GM21737 (cell line): ENCODE results near the gene POU2AF2.
A peak's percentile ranks its signal among the peaks of the same experiment; 100 is the strongest.
"Not testable (repeated sequence)": the region's sequence is repeated elsewhere in the genome, so short reads cannot be mapped to it uniquely, and the experiment has no call there.

Experiments
- ATAC-seq: cut with Tn5 transposase; IDR thresholded peaks from one replicate; pipeline ENCODE4 v1.9.1; 2021; ENCODE audit warnings: mild to moderate bottlenecking, moderate library complexity; ENCODE audit not compliant: unreplicated experiment

Gene POU2AF2

GRCh38 chr11:111253630-111254029 is 8.1 kb downstream of the POU2AF2 start:
- ATAC-seq = no peak

- no peak for ATAC-seq
These were observed 12.5 kb downstream of the POU2AF2 start for GRCh38 chr11:111258046-111258445.

GRCh38 chr11:111259896-111260295 is 14.4 kb downstream of the POU2AF2 start:
- no peak for ATAC-seq

- no peak for ATAC-seq
These were observed 15.3 kb downstream of the POU2AF2 start for GRCh38 chr11:111260811-111261210.

- no peak for ATAC-seq
These were observed 19.1 kb downstream of the POU2AF2 start for GRCh38 chr11:111264646-111265045.

DNA sequence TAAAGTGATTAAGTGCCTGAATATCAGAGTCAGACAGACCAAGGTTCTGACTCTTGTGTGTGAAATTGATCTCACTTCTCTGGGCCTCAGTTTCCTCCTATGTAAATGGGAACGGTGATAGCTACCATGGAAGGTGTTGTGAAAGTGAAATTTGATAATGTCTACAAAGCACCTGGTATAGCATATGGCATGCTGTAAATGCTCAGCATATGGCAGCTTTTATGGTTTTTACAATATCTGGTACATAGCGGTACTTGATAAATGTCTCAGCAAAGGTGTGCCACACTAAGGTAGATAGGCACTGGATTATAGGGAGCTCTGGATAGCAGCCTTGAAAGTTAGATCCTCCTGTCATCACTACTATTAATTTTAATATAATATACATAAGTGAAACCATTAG is 19.9 kb downstream of the POU2AF2 start:
- no peak for ATAC-seq

DNA sequence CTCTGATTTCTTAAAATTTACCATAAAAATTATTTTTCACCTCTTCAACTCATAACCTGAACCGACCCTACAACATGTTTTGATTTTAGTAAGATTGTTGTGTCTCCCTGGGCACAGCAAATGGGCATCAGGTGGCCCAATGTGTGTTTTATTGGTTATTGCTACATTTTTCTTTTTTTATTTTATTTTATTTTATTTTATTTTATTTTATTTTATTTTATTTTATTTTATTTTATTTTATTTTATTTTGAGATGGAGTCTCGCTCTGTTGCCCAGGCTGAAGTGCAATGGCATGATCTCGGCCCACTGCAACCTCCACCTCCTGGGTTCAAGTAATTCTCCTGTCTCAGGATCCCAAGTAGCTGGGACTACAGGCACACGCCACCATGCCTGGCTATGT is 22.8 kb downstream of the POU2AF2 start:
- not testable (repeated sequence) for ATAC-seq

DNA sequence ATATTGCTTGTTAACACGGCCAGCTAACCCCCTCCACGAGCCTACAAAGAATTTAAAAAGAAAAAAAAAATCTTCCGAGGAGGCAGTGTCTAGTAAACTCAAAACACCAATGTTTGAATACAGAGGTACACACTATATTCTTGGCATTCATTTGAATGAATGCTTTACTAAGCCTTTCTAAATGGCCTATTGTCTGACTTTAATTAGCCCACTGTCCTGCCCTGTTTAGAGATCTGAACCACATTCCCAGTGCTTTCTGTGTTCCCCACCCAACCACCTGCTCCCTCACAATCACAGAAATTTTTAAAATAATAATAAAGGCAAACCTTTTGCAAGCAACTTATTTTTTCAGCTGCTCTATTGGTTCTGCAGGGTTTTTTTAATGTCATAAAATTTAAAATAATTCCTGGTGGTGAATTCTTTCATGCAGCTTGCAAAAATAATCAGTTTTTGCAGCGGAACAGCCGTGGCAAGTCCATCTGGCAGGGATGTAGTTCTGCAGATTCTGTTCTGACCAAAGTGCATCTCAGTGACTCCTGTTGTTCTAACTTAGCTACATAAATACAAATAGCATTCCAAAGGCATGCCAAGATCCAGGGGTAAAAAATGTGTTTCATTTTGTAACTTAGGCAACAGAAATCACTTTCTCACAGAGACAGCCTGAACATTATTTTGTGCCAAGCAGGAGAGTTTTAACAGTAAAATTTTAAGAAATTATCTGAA is 23.8 kb downstream of the POU2AF2 start:
- ATAC-seq = no peak

- no peak for ATAC-seq
These were observed 26.9 kb downstream of the POU2AF2 start for GRCh38 chr11:111272420-111272819.

GRCh38 chr11:111282562-111283075 is 37.1 kb downstream of the POU2AF2 start:
- ATAC-seq = no peak

GRCh38 chr11:111283945-111284481 is 38.5 kb downstream of the POU2AF2 start:
- ATAC-seq = no peak

DNA sequence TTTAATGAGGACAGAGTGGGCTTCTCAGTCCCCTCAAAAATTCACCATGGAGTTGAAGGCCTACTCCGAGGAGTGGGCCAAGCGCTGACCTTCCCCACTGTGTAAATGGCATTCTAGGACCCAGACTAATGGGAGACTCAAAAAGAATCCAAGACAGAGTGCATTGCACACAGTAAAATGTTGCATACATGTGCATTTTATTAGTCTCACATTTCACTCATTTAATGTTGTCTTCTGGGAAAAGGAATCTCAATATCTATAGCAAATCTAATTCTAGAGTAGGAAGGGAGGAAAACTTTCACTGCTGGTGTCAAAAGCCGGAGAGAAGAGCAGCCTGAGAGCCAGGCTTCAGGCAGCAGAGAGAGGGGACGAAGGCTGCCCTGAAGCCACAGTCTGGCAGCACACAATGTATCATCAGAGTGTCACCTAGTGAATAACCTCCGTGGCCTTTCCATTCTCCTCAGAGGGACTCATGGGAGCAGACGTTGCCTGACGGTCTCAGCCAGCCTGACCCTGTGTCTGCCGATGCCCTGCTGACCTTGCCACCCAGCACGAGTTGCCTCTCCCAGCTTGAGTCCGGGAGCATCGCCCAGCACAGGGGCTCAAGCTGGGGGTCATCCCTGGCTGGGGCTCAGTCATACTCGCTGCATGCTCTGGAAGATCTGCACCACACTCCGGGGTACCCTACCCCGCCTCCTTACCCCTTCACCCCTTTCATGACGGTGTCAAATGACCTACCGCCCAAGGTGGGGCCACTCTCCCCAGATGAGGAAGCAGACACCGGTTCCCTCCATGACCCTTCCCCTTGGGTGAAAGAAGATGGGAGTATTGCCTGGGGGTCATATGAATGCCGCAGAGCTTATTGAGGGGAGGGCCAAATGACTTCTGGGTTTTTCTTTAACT is 39.9 kb downstream of the POU2AF2 start:
- no peak for ATAC-seq

- no peak for ATAC-seq
These were observed 46.2 kb downstream of the POU2AF2 start for GRCh38 chr11:111291764-111292163.

GRCh38 chr11:111292408-111292807 is 46.9 kb downstream of the POU2AF2 start:
- ATAC-seq = not testable (repeated sequence)

GRCh38 chr11:111296196-111296595 is 50.7 kb downstream of the POU2AF2 start:
- ATAC-seq = no peak

GRCh38 chr11:111297696-111298095 is 52.2 kb downstream of the POU2AF2 start:
- ATAC-seq = no peak

- peak; percentile 32 for ATAC-seq
These were observed 53.0 kb downstream of the POU2AF2 start, which contains the start of gene POU2AF3 for GRCh38 chr11:111298413-111299100. Gene POU2AF3, plus strand, starts transcription at chr11:111298546. Its CDS starts 36 bp downstream, at chr11:111298582.

- peak; percentile 68 for ATAC-seq
These were observed 53.8 kb downstream of the POU2AF2 start for GRCh38 chr11:111299101-111300026.

- ATAC-seq = no peak
These were observed 55.0 kb downstream of the POU2AF2 start for GRCh38 chr11:111300569-111300968.
